Ovary (tissue), 9 donors: ENCODE measurements around the gene SMG6. TPM values are rescaled to one million over a fixed set of nuclear protein-coding genes. Genes with fewer than 3 reads are reported as not detected.
A peak's percentile ranks its signal among the peaks of the same experiment; 100 is the strongest.

Experiments used
- DNase-seq, 5 donors: peaks; one replicate each; pipeline ENCODE4 v3.0.0-alpha.2; 2019 to 2020
- H3K27ac ChIP-seq, 2 donors: fragments of 200-600 bp; one replicate each; pipeline versions ENCODE4 v1.5.1 to v1.8.0; 2019 to 2022
- H3K27me3 ChIP-seq: fragments of 200-600 bp; one replicate; pipeline ENCODE4 v1.8.0; 2022
- H3K36me3 ChIP-seq: fragments of 200-600 bp; sonication (generic); one replicate; pipeline ENCODE4 v1.5.1; 2019
- H3K4me1 ChIP-seq: one replicate; pipeline ENCODE4 v1.8.1; 2013; ENCODE audit warnings: mild to moderate bottlenecking, moderate library complexity; ENCODE audit not compliant: insufficient read depth
- H3K4me3 ChIP-seq: fragments of 200-600 bp; sonication (generic); one replicate; pipeline ENCODE4 v1.5.1; 2017
- H3K9me3 ChIP-seq, 2 donors: fragments of 200-600 bp in 1 of 2; sonication (generic) in 1 of 2; one replicate each; pipeline versions ENCODE4 v1.5.1 to v1.8.1; 2013 to 2019; ENCODE audit warnings: mild to moderate bottlenecking in 1 of 2, moderate library complexity in 1 of 2
- CTCF ChIP-seq, 3 donors: fragments of 450-650 bp in 2 of 3; fragments of 200-600 bp in 1 of 3; IDR thresholded peaks; one replicate each; pipeline versions ENCODE4 v1.5.1 to v1.8.0; 2016 to 2022; ENCODE audit warnings: antibody characterized with exemption in 3 of 3, mild to moderate bottlenecking in 1 of 3
- EP300 ChIP-seq: sonication (generic); formaldehyde crosslinking; IDR thresholded peaks from one replicate; pipeline ENCODE4 v1.6.1; 2017; ENCODE audit warnings: antibody characterized with exemption
- POLR2A ChIP-seq: fragments of 450-650 bp; IDR thresholded peaks from one replicate; pipeline ENCODE4 v1.6.1; 2017; ENCODE audit warnings: antibody characterized with exemption, mild to moderate bottlenecking, moderate library complexity
- WGBS, 3 donors: extraction: QIAGEN DNeasy Blood & Tissue Kit in 1 of 3; methylation state at CpG; one replicate each; pipeline versions ENCODE4 v1.1.5 to v1.1.7; 2013 to 2017; 5-methylcytosine and 5-hydroxymethylcytosine counted together
- intact Hi-C, 4 donors: fragments of 100-400 bp; cut with DNase I; formaldehyde crosslinking; loops; one replicate each; pipeline versions ENCODE4 v1.11.0 to v1.15.1; 2022 to 2023
- polyA plus RNA-seq, 2 donors: library from polyadenylated mRNA; stranded (reverse); fragments of 200-250 nt in 1 of 2; fragments of 350-450 nt in 1 of 2; fragmentation: Illumina TruSeq in 1 of 2; extraction: RNeasy Lipid Tissue Mini Kit (QIAGEN cat#74804) in 1 of 2; gene quantifications; one replicate each; pipeline ENCODE4 v1.2.3, GENCODE V29; 2013 to 2014
- total RNA-seq, 7 donors: library from RNA; depleted of rRNA in 2 of 7; stranded (reverse); fragments of >200 nt in 2 of 7; fragmentation: NEBNext Ultra II Directional in 3 of 7; extraction: Animal tissue kit (Norgen Biotek cat#: 25700) in 3 of 7; gene quantifications; one replicate each; pipeline versions ENCODE4 v1.1.0 to v1.2.4, GENCODE V29; 2016 to 2023
- donor health status: DM: no; HTN: no; CAD: no; lungs with moderate emphysema.
- donor health status: DM: no; HTN: no; CAD: no.
- donor health status: Bipolar disorder and iron deficiency.
- donor health status: DM: yes; HTN: yes; CAD: no.
- donor health status: DM: no; HTN: no; CAD: no.
- donor health status: DM: yes; HTN: yes; CAD: no.

SMG6 gene
- total and polyA plus RNA-seq, 9 donors = 33.8 to 66.0 (median 51.0) TPM

DNA sequence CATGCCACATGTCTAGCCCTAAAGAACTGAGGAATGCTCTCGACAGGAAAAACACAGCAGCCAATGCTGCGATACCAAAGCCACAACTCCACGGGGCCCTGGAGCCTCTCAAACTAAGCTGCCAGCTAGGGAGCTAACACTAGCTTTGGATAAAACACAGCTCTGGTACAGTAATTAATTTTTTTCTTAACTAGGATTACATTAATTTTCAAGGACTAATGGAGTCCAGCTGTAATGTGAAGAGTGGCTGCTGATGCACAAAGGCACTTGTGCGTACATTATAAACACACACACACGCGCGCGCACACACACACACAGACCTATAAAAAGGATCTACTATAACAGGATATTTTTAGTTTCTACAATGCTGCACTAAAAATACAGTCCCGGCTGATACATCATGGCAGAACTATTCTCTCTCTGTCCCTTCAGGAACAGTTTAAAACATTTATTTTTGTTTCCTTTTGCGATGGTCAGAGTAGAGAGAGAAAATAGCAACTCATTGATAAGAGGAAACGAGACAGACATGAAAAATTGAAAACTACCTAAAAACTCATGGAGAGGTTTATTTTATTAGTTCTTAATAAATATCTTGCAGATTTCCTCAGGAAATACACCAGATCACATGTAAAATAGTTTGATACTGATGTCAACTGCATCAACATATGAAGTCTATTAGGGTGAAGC is 88.5 kb downstream of the SMG6 start:
- H3K27ac ChIP-seq = peak overlapping the region; percentile 76 to 94
- 4 to 7% (median 6%) methylated on average over 11 of the region's 11 CpGs for WGBS, 3 donors
- intact Hi-C loops = loop anchor here in 1 of 4 donors (5.0 kb wide), 1 partner anchor 38 kb away; no protein-coding TSS in a partner anchor

DNA sequence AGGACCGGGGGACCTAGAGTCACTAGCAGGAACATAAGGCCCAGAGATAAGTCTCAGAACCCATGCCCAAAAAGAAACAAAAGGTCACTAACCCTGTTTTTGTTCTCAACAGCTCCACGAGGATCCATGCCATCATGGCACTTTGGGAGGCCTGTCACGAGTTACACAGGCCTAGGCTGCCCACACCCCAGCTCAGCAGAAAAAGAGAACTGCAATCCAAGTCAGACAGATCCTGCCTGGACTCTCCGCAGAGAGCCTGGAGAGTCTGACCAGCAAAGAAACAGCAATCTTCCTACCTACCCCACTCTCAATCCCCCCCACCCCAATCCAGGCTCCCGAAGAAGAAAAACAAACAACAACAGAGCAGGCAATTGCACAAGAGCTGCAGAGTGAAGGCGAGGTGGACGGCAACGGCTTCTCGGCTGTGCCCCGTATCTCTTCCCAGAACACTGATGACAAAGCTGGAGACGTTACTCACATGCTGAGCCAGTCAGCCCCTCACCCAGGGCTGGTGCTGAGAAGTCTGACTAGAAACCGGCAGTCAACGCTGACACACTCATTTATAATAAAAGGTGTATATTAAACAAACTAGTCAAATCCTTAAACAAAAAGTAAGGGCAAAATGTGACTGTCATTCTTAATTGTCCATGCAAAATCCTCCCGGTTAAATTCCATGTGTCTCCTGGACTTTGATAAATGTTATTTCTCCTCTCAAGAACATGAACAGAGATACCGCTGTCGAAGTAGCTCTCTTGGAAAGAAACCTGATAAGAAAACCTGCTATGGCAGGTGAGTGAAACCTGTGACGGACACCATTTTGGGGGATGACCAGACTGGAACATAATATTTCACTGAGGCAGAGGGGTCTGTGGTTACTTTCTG is 89.3 kb downstream of the SMG6 start:
- peaks cover 21% of the 10 kb centered on the region for H3K4me1 ChIP-seq
- H3K27me3 ChIP-seq = no peaks in the 10 kb centered on the region
- peak; percentile 55 to 75 (median 60) for DNase-seq
- intact Hi-C loops = loop anchor here in 1 of 4 donors (5.0 kb wide), 1 partner anchor 37 kb away; no protein-coding TSS in a partner anchor
- H3K9me3 ChIP-seq = no peaks in the 10 kb centered on the region
- no peak overlapping the region for H3K4me3 ChIP-seq
- H3K36me3 ChIP-seq = no peaks in the 10 kb centered on the region
- TF ChIP-seq EP300 (peak; percentile 35), POLR2A (peak; percentile 38), CTCF (IDR thresholded peaks at IDR 0.05) (no peak)
- 15 to 25% (median 19%) methylated on average over 17 of the region's 17 CpGs for WGBS, 3 donors
- peak overlapping the region; percentile 44 to 94 for H3K27ac ChIP-seq

More for the DNA sequence above, 88.5 kb downstream of the SMG6 start:
- H3K4me1 ChIP-seq = peaks cover 21% of the 10 kb centered on the region
- DNase-seq = peak in 2 of 5 donors; percentile 62 to 67
- TF ChIP-seq CTCF (IDR thresholded peaks at IDR 0.05) (no peak), EP300 (no peak), POLR2A (no peak)
- H3K27me3 ChIP-seq = no peaks in the 10 kb centered on the region
- no peaks in the 10 kb centered on the region for H3K36me3 ChIP-seq
- H3K9me3 ChIP-seq = no peaks in the 10 kb centered on the region
- no peak overlapping the region for H3K4me3 ChIP-seq

DNA sequence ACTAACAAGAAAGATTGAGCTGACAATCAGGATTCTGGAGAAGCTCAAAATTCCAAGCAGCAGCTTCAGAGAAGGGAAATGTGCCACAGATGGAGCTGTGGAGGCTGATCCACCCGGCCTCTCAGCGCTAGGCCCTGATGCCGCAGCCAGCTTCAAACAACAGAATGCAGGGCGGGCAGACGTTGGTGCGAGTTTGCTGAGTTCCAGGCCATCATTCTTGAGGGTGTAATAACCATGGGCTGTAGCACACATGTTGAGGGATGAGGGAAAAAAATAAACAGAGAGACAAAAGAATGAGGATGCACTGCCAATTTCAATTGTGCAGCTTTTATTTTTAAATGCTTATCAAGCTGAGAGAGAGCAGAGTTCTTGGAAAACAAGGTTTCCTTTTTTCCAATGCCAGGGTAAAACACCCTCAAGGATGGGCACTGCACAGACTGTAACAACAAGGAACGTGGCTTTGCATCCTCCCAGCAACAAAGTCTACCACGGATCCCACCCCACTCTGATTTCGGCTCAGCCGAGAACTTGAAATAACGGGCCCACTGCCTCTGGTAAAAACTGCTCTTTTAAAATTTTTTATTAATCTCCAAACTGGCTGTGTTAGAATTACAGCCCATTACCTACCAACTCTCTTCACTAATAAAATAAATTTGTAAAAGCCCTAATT is 90.2 kb downstream of the SMG6 start:
- Histone ChIP-seq H3K27ac (peak overlapping the region; percentile 44 to 94), H3K9me3 (no peaks in the 10 kb centered on the region), H3K4me1 (peaks cover 21% of the 10 kb centered on the region), H3K4me3 (no peak overlapping the region), H3K27me3 (no peaks in the 10 kb centered on the region), H3K36me3 (no peaks in the 10 kb centered on the region)
- peak in 1 of 3 donors; percentile 10 for TF ChIP-seq CTCF (IDR thresholded peaks at IDR 0.05)
- TF ChIP-seq POLR2A = no peak
- DNase-seq = no peak
- 14 to 26% (median 14%) methylated on average over 11 of the region's 11 CpGs for WGBS, 3 donors
- intact Hi-C loops = loop anchor here in 1 of 4 donors (5.0 kb wide), 1 partner anchor 36 kb away; no protein-coding TSS in a partner anchor

GRCh38 chr17:2212400-2212981 is 91.1 kb downstream of the SMG6 start:
- peak in 3 of 5 donors; percentile 43 to 55 (median 52) for DNase-seq
- Histone ChIP-seq H3K4me3 (no peak overlapping the region), H3K4me1 (peaks cover 21% of the 10 kb centered on the region), H3K27me3 (no peaks in the 10 kb centered on the region), H3K36me3 (no peaks in the 10 kb centered on the region), H3K9me3 (no peaks in the 10 kb centered on the region), H3K27ac (peak overlapping the region; percentile 17 to 94)
- intact Hi-C loops = loop anchor here in 1 of 4 donors (5.0 kb wide), 1 partner anchor 35 kb away; no protein-coding TSS in a partner anchor
- WGBS, 3 donors = 29 to 38% (median 30%) methylated on average over 10 of the region's 10 CpGs
- no peak for TF ChIP-seq CTCF (IDR thresholded peaks at IDR 0.05)
- peak; percentile 24 for TF ChIP-seq EP300
